ENCODE measurements around the gene TSHZ2.
A peak's percentile ranks its signal among the peaks of the same experiment; 100 is the strongest.

TSHZ2 gene

GRCh38 chr20:53383916-53384315, 411.8 kb downstream of the TSHZ2 start:
- DNase-seq (ENCODE audit: low spot score), result no peak

DNA sequence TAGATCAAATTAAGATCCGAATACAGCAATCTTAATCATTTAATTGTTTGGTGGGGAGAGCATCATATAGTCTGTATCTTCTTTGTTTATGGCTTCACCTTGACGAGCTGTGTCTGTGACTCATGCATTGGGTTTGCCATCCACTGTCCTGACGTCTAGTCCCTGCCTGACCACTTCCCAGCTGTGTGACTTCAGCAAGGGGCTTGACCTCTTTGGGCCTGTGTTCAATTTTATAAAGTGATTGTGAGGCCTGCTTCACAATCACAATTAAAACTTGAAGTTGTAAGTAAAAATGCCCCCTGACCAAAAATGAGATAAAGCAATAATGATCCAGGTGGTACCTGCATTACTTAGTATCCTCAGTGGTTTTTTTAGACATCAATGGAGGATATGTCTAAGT, 412.2 kb downstream of the TSHZ2 start:
- DNase-seq (ENCODE audit: low spot score), result no peak

- DNase-seq (ENCODE audit: low spot score), result no peak
Measured at GRCh38 chr20:53385941-53386767, 414.0 kb downstream of the TSHZ2 start.

DNA sequence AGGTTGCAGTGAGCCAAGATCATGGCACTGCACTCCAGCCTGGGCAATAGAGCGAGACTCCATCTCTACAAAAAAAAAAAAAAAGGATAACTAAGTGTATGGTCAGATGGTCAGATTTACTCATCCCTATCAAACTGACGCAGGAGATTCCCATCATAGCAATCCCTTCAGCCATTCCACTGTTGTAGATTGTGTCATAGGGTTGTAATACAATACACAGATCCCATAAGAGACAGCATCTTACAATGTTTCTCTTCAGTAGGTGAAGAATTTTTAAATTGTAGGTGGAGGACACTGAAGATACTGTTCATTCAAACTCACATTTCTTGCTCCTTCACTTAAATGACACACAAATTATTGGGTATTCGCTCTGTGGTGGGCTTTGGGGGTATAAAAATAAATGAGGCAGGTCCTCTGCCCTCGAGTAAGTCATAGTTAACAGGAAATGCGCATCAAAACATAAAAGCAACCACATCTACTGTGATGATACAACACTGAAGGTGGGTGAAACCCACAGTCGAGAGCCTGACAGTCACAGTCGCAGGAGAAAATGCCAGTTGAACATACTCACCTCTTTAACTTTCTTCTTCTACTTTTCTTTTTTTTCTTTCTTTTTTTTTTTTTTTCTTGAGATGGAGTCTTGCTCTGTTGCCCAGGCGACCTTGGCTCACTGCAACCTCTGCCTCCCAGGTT, 416.0 kb downstream of the TSHZ2 start:
- DNase-seq (ENCODE audit: low spot score), result no peak

- no peak for DNase-seq (ENCODE audit: low spot score)
Measured at GRCh38 chr20:53389516-53390300, 417.6 kb downstream of the TSHZ2 start.

DNA sequence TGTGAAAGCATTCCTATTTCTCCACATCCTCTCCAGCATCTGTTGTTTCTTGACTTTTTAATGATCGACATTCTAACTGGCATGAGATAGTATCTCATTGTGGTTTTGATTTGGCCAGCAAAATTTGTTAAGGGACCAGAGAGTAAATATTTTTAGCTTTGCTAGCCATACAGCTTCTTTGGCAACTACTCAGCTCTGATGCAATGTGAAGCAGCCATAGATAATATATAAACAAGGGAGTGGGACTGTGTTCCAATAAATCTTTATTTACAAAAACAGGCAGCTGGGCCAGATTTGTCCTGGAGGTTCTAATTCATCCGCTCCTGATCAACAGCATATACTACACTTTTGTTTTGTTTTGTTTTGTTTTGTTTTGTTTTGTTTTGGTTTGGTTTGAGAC, 418.6 kb downstream of the TSHZ2 start:
- no peak for DNase-seq (ENCODE audit: low spot score)

DNA sequence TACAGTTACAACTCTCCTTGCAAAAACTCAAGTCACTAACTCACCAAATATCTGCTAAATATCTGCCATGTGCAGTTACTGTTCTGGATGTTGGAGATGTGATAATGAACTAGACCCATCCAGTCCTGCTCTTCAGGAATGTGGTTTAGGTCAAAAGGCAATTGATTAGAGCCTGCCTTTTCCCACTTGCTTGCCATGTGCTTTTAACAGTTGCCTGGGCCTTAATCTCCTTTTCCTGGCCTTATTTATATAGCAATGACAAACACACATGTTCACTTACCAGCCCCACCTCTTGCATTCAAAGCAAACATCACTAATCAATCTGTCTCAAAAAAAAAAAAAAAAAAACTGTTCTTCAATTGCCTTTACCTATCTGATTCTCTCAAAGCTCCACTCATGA, 422.3 kb downstream of the TSHZ2 start:
- DNase-seq (ENCODE audit: low spot score), result no peak

- DNase-seq (ENCODE audit: low spot score), result no peak
Measured at GRCh38 chr20:53395188-53395923, 423.2 kb downstream of the TSHZ2 start.

- DNase-seq (ENCODE audit: low spot score), result no peak
Measured at GRCh38 chr20:53399083-53399482, 426.9 kb downstream of the TSHZ2 start.

- no peak for DNase-seq (ENCODE audit: low spot score)
Measured at GRCh38 chr20:53399592-53400335, 427.6 kb downstream of the TSHZ2 start.

DNA sequence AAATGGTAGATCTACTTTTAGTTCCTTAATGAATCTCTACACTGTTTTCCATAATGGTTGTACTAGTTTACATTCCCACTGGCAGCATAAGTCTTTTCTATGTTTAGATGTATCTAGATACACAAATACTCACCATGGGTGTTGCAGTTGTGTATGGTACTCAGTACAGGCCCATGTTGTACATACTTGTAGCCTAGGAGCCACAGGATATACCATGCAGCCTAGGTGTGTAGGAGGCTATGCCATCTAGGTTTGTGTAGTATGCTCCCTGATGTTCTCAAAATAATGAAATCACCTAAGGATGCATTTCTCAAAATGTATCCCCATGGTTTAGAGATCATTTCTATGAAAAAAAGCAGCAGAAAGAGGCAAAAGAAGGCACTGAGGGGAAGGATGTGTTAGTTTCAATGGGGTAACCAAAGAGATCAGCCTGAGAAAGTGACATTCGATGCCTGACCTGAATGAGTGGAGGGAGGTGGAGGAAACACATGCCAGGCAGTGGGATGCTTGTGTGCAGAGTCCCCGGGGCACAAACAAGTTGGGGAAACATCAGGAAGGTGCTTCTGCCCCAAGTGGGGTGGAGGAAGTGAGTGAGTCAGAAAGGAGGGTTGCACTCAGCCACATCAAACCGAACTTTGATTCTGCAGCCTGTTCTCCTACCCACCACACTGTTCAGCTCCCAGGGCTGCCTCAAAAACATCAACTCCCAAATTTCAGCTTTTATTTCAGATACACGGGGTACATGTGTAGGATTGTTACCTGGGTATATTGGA, 430.3 kb downstream of the TSHZ2 start:
- no peak for DNase-seq (ENCODE audit: low spot score)

GRCh38 chr20:53403029-53403428, 430.9 kb downstream of the TSHZ2 start:
- no peak for DNase-seq (ENCODE audit: low spot score)

DNA sequence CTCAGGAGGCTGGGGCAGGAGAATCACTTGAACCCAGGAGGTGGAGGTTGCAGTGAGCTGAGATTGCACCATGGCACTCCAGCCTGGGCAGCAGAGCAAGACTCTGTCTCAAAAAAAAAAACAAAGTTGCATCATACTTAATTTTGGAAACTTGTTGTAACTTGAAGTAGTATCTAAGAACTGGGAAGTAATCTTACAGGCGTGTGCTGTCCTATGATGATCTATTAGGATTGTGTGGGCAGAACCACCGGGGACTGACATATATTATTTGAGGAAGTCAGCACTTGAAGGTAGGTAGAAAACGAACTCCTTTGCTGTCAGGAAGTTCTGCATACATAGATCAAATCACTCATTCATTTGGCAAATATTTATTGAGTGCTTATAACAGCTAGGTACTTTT, 433.0 kb downstream of the TSHZ2 start:
- DNase-seq (ENCODE audit: low spot score), result no peak

- no peak for DNase-seq (ENCODE audit: low spot score)
Measured at GRCh38 chr20:53406580-53406979, 434.4 kb downstream of the TSHZ2 start.

DNA sequence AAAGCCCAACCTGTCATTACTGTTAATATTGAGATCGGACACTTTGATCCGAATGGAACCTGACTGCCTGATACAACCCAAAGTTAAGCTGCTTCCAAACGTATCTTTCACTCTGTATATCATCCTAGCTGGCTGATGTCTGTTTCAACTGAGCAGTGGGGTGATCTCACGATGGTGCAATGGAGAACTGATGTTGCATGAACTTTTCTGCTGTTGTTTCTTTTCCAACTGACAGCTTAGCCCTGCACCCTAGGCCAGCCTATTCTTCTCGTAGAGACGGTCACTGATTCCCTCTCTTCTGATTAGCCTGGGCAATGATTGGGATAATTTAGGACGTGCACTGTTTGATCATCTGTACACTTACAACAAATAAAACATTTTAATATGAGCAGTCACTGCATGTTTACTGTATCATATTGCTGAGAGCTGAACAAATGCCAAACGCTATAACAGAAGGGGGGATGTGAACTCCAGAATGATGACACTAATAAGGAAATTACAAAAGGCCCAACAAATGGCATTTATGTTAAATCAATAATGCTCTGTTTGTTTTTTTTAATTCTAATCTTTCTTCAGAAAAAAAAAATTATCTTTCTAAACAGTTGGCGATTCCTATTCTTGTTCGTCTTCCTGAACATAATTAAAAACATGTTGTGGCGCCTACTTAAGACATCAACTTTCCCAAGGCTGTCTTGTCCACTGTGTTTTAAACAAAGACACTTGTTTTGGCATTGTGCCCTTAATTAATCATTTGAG, 436.7 kb downstream of the TSHZ2 start:
- no peak for DNase-seq (ENCODE audit: low spot score)

GRCh38 chr20:53409447-53409717, 437.2 kb downstream of the TSHZ2 start:
- no peak for DNase-seq (ENCODE audit: low spot score)

DNA sequence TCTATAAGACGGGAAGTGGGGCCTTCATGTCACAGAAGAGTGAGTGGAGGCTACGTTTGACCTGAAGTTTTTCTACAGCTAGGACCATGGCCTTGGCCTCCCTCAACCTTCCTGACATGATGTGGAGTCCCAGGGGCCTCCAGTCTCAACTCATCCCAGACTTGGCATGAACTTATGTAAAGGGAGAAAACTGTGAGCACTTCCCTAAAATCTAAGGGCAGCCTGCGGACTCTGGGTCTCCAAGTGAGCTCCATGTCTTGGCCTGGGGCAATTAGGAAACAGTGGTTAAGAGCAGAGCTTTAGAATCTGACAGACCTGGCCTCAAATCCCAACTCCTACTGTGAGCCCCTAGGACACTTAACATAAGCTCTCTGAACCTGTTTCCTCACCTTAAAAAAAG, 439.0 kb downstream of the TSHZ2 start:
- DNase-seq (ENCODE audit: low spot score), result no peak

DNA sequence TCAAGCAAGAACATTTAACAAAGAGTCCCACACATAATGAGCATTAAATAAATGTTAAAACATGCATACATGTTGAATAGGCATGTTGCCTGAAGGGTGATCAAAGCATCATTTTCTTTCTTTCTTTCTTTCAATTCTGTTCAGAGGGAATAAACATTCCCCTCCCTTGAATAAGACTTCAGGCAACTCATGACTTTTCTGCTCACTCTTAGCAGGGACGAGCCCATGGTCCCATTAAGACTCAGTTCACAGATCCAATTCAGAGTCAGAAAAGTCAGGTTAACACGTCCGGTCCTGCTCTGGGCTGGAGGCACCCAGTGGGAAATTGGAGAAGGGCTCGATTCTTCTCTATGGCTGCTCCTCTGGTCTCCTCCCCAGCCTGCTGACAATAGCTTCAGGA, 439.7 kb downstream of the TSHZ2 start:
- DNase-seq (ENCODE audit: low spot score), result no peak

GRCh38 chr20:53412577-53413185, 440.5 kb downstream of the TSHZ2 start:
- no peak for DNase-seq (ENCODE audit: low spot score)

DNA sequence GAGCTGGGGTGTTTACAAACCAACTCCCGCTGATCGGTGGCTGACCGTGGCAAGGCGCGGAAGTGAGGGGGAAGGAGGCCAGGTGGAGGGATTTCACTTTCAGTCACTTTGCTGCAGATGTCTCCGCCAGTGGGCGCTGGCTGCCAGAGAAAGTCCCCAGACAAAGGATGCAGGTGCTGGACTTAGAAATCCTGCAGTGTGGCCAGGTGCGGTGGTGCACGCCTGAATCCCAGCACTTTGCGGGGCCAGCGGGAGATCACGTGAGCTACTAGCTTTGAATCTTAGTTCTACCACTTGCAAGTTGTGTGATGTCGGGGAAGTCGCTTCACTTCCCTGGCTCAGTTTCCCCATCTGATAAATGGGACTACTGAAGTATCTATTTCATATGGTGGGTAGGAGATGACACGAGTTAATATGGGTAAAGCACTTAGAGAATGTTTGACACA, 441.1 kb downstream of the TSHZ2 start:
- DNase-seq (ENCODE audit: low spot score), result peak; percentile 8
